Keratinocyte (primary cell): ENCODE data around the gene ABLIM2.

Experiments used
- CTCF ChIP-seq, 3 experiments: IDR thresholded peaks in 1 of 3; conservative IDR thresholded peaks in 1 of 3; optimal IDR thresholded peaks in 1 of 3; 2 replicates in 2 of 3; 3 replicates in 1 of 3; pipeline versions ENCODE3 to v1.5.1; 2011; ENCODE audit warnings: low read length in 3 of 3, mild to moderate bottlenecking in 3 of 3, moderate library complexity in 2 of 3, control low read depth in 1 of 3, inconsistent platforms in 1 of 3; ENCODE audit not compliant: insufficient read depth in 2 of 3; ENCODE audit errors: extremely low read depth in 1 of 3
- EZH2 ChIP-seq: IDR thresholded peaks from one replicate; pipeline ENCODE4 v1.6.1; 2012; ENCODE audit warnings: inconsistent platforms, mild to moderate bottlenecking, low read length, moderate library complexity

- TF ChIP-seq CTCF (optimal IDR thresholded peaks at IDR 0.05 in 1 of 3, IDR thresholded peaks at IDR 0.05 in 1 of 3, conservative IDR thresholded peaks at IDR 0.05 in 1 of 3; ENCODE audit: extremely low read depth in 1 of 3, insufficient read depth in 2 of 3, low read length in 3 of 3) (no peak), EZH2 (no peak)
These were observed 48.7 kb upstream of the ABLIM2 start for GRCh38 chr4:8207314-8207713.
